Measurements from ENCODE around the gene PPIL6. TPM values are rescaled to one million over a fixed set of nuclear protein-coding genes. Genes with fewer than 3 reads are reported as not detected.

The PPIL6 gene
- 5.4 TPM for polyA plus RNA-seq (ENCODE audit: insufficient read length)

- peak; percentile 97 for DNase-seq
Measured at GRCh38 chr6:109440331-109441068, at the start of gene PPIL6, which contains the start of gene SMPD2. Gene PPIL6, minus strand, starts transcription at chr6:109440628. Its CDS starts 38 bp downstream, at chr6:109440590. Gene SMPD2, plus strand, starts transcription at chr6:109440724. Its CDS starts 398 bp downstream, at chr6:109441122.

GRCh38 chr6:109488001-109488400, 47.6 kb upstream of the PPIL6 start:
- DNase-seq, result no peak

DNA sequence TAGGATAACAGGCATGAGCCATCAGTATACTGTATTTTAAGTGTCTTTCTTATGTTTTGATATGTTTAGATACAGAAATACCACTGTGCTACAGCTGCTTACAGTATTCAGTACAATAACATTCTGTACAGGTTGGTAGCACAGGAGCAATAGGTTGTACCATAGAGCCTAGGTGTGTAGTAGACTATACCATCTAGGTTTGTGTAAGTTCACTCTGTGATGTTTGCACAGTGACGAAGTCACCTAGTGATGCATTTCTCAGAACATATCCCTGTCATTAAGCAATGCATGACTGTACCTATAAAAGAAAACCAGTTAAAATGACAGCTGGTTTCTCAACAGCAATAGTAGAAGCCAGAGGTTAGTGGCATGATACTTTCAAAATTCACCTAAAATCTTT, 45.6 kb upstream of the PPIL6 start:
- DNase-seq, result no peak

DNA sequence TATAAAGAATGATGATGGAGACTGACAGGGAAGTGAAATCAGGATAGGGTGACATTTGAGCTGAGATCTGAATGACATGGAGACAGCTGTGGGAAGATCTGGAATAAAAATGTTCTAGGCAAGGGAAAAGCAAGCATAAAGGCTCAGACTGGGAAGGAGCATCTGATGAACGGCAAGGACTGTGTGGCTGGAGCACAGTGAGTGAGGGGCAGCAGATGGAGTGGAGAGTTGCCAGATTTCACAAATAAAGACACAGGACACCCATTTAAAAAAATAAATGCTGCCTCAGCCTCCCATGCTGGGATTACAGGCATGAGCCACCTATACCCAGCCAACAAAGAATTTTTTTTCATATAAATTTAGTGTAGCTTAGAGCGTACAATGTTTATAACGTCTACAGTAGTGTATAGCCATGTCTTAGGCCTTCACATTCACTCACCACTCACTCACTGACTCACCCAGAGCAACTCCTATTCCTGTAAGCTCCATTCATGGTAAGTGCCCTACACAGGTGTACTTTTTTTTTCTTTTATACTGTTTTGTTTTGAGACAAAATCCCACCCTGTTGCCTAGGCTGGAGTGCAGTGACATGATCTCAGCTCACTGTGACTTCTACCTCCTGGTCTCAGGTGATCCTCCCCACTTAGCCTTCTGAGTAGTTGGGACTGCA, 45.0 kb upstream of the PPIL6 start:
- DNase-seq, result no peak

- no peak for DNase-seq
Measured at GRCh38 chr6:109484122-109484521, 43.7 kb upstream of the PPIL6 start.

- no peak for DNase-seq
Measured at GRCh38 chr6:109483735-109484057, 43.3 kb upstream of the PPIL6 start.

- peak; percentile 89 for DNase-seq
Measured at GRCh38 chr6:109482905-109483734, 42.7 kb upstream of the PPIL6 start, which contains the start of gene ZBTB24. Gene ZBTB24, minus strand, starts transcription at chr6:109483219. Its CDS starts 1,193 bp downstream, at chr6:109482026.

DNA sequence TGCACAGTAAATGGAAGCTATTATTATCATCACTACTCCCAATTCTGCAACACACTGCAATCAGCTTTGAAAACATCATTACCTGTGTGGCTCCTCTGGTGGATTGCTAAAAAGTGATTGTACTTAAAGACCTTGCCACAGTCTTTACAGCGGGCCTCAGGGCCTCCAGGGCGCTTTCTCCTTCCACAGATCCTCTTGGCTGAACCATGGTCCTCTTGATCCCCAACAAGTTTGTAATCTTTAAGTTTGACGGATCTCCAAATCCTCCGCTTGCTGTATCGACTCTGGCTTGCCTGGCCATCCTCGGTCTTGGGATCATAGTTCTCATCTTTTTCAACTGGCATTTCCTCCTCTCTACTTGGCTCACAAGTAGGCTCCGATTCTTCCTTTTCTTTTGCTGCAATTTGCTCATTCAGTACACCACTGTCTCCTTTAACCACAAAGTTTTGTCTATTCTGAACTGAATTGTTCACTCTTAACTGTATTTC, 40.6 kb upstream of the PPIL6 start:
- no peak for DNase-seq

DNA sequence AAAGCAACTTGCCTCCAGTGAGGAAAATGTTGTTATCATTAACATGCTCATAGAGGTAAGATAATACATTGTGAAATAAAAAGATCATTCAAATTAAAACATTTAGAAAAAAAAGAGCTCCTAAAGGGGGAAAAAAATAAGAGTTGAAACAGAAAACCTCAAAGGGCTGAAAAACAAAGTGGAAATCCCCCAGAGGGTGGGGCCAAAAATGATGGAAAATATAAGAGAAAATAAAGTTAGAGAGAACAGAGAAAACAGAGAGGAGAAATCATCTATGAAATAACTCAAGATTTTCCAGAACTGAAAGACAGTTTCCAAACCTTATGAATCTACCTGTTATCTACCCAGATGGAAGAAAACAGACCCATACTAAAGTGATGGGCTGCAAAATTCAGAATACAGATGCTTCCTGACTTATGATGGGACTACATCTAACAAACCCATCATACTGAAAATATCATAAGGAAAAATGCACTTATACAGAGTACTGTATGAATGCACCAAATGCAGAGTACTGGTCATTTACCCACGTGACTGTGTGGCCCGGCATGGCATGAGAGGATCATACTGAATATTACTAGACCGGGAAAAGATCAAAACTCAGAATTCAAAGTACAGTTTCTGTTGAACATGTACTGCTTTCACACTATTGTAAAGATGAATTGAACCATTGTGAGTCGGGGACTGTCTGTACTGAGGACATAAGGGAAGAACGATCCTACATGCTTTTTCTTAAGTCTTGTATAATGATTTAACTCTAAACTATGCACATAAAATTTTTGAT, 38.6 kb upstream of the PPIL6 start:
- no peak for DNase-seq

DNA sequence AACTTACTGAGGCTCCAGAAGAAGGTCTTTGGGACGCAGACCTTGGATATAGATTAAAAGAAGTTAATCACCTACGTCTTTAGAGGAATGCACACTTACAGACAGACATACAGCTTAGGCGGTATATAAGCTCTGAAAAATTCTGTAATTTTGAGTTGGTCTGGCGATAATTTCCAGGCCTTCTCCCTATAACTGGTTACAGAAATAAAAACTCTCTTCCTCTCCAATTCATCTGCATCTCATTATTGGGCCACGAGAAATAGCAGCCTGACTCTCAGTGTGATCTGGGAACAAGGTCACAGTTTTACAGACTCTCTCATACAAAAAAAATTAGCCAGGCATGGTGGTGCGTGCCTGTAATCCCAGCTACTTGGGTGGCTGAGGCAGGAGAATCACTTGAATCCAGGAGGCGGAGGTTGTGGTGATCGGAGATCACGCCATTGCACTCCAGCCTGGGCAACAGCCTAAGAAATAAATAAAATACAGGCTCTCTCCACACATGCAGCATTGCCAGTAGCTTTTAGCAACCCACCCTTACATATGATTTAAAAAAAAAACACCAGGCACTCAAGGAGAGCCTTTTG, 37.9 kb upstream of the PPIL6 start:
- DNase-seq, result no peak

DNA sequence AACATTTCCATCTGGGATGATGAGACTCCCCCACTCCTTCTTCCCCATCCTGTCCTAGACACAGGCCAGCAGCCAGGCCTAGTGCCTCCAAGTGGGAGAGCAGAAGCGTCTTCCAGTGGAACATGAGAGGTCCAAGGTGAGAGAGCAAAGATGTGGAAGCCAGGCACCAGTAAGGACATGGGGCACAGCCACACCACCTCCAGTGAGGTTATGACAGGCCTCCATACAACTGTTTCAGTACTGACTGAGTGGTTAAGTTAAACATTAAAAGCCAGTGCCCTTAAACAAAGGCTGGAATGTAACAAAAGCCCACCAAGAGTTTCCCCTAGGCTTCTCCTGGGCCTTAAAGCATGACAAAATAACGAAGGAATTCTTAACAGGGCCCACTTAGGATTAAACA, 37.3 kb upstream of the PPIL6 start:
- no peak for DNase-seq

- no peak for DNase-seq
Measured at GRCh38 chr6:109477184-109477583, 36.8 kb upstream of the PPIL6 start.

DNA sequence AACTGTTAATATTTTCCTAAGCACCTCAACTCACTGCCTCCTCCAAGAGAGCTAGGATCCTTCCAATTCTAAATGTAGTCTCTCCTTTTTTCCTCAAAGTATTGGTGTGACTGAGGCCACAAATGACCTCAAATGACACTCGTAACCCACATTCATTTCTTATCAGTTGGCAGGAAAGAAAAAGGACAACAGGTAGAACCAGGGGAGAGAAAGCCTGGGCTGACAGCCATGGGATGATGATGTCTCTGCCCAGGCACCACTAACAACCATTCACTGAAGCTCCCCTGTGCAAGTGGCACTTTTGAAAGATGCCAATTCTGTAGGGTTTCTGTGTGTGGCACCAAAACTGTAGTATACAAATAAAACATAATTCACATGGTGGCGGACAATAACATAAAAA, 35.2 kb upstream of the PPIL6 start:
- no peak for DNase-seq

- no peak for DNase-seq
Measured at GRCh38 chr6:109474995-109475394, 34.6 kb upstream of the PPIL6 start.

DNA sequence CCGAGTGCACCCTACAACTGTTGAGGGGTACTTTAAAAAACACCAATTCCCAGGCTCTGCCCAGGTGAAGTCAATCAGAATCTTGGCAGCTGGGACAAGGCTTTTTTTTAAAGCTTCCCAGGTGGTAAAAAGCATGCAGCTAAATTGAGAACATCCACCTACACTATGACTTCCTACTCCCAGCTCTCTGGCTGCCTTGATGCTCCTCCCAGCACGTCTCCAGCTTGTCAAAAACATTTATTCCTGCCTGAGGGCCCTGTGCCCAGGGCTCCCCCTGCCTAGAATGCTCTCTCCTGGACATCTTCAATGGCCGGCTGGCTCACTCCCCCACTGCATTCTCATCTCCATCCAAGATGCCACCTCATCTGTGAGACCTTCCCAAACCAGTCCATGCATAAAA, 32.7 kb upstream of the PPIL6 start:
- no peak for DNase-seq

DNA sequence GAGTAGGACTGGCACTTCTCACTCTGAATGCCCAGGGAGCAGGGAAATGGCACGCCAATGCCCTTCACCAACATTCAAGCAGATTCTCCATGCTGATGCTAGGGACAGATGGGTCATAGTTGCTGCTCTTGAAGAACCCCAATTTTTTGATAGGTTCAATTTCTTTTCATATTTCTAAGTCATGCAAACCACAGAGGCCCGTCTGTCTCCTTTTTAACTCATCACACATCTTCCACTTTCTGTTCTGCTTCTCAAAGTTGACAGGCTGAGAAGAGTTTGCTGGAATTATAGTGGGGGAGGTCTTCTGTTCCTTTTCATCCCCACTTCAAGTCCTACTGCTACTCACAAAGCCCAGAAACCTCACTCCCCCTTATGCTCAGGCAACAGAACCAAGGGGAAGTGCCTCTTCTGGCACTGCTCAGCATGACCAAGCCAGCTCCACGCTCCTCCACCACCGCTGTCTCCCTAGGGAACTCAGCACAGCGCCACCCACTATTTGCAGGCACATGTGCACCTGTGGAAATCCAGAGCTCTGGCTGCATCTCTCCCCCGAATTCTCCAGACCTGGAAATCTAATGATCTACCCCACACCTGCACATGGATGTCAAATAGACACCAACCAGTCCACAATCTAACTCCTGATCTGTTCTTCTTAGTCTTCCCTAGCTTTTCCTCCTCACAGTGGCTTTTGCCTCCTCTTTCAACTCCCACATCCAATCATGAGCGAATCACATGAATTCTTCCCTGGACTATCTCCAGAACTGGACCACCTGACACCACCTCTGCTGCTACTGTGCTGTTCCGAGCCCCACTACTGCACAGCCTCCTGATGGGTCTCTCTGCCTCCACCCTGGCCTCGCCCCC, 31.9 kb upstream of the PPIL6 start:
- DNase-seq, result no peak

GRCh38 chr6:109471105-109471810, 30.8 kb upstream of the PPIL6 start:
- no peak for DNase-seq

GRCh38 chr6:109469591-109470189, 29.3 kb upstream of the PPIL6 start:
- no peak for DNase-seq

- no peak for DNase-seq
Measured at GRCh38 chr6:109467696-109468095, 27.3 kb upstream of the PPIL6 start.
